ENCODE measurements around the gene MAPK8. TPM values are rescaled to one million over a fixed set of nuclear protein-coding genes. Genes with fewer than 3 reads are reported as not detected.

The MAPK8 gene
- total RNA-seq, 1 donor from 2014 or later = 47.9 TPM

- ATAC-seq = no peak
- Histone ChIP-seq H3K27ac (no peak overlapping the region), H3K4me1 (no peaks in the 10 kb centered on the region), H3K36me3 (no peaks in the 10 kb centered on the region), H3K4me3 (no peak overlapping the region), H3K9me3 (no peaks in the 10 kb centered on the region), H3K27me3 (ENCODE audit: low read depth) (peaks cover 2% of the 10 kb centered on the region)
- TF ChIP-seq CTCF (IDR thresholded peaks at IDR 0.05) = no peak
- intact Hi-C loops (cut with DNase I) = no loop called here
- DNase-seq = no peak
These were observed 167.2 kb downstream of the MAPK8 start for GRCh38 chr10:48473704-48474103.

GRCh38 chr10:48474765-48475365, 168.4 kb downstream of the MAPK8 start:
- Histone ChIP-seq H3K27ac (no peak overlapping the region), H3K9me3 (no peaks in the 10 kb centered on the region), H3K4me3 (no peak overlapping the region), H3K36me3 (no peaks in the 10 kb centered on the region), H3K4me1 (no peaks in the 10 kb centered on the region), H3K27me3 (ENCODE audit: low read depth) (peaks cover 6% of the 10 kb centered on the region)
- TF ChIP-seq CTCF (IDR thresholded peaks at IDR 0.05) = no peak
- intact Hi-C loops (cut with DNase I) = no loop called here
- no peak for ATAC-seq
- no peak for DNase-seq

GRCh38 chr10:48475943-48476278, 169.4 kb downstream of the MAPK8 start:
- peaks cover 6% of the 10 kb centered on the region for H3K27me3 ChIP-seq (ENCODE audit: low read depth)
- ATAC-seq (no peak), DNase-seq (no peak)
- intact Hi-C loops (cut with DNase I) = no loop called here
- no peaks in the 10 kb centered on the region for H3K9me3 ChIP-seq
- no peaks in the 10 kb centered on the region for H3K36me3 ChIP-seq
- TF ChIP-seq CTCF (IDR thresholded peaks at IDR 0.05) = no peak
- no peak overlapping the region for H3K4me3 ChIP-seq
- no peaks in the 10 kb centered on the region for H3K4me1 ChIP-seq
- H3K27ac ChIP-seq = no peak overlapping the region

- intact Hi-C loops (cut with DNase I) = no loop called here
- ATAC-seq (no peak), DNase-seq (no peak)
- Histone ChIP-seq H3K27me3 (ENCODE audit: low read depth) (peaks cover 6% of the 10 kb centered on the region), H3K9me3 (no peaks in the 10 kb centered on the region), H3K4me1 (no peaks in the 10 kb centered on the region), H3K27ac (no peak overlapping the region), H3K4me3 (no peak overlapping the region), H3K36me3 (no peaks in the 10 kb centered on the region)
- TF ChIP-seq CTCF (IDR thresholded peaks at IDR 0.05) = no peak
These were observed 170.0 kb downstream of the MAPK8 start for GRCh38 chr10:48476279-48476982.

- DNase-seq (no peak), ATAC-seq (no peak)
These were observed 170.7 kb downstream of the MAPK8 start for GRCh38 chr10:48477141-48477540.

More at GRCh38 chr10:48477141-48477540, 170.7 kb downstream of the MAPK8 start:
- no peak overlapping the region for H3K4me3 ChIP-seq
- no peak for TF ChIP-seq CTCF (IDR thresholded peaks at IDR 0.05)
- H3K9me3 ChIP-seq = no peaks in the 10 kb centered on the region
- no peak overlapping the region for H3K27ac ChIP-seq
- H3K36me3 ChIP-seq = no peaks in the 10 kb centered on the region
- H3K27me3 ChIP-seq (ENCODE audit: low read depth) = peaks cover 6% of the 10 kb centered on the region
- no peaks in the 10 kb centered on the region for H3K4me1 ChIP-seq
- intact Hi-C loops (cut with DNase I) = no loop called here

Measured in lower lobe of right lung (tissue), 2 donors.